ENCODE measurements around the gene ARMH1.
"Not testable (repeated sequence)": the region's sequence is repeated elsewhere in the genome, so short reads cannot be mapped to it uniquely, and the experiment has no call there.

The ARMH1 gene

DNA sequence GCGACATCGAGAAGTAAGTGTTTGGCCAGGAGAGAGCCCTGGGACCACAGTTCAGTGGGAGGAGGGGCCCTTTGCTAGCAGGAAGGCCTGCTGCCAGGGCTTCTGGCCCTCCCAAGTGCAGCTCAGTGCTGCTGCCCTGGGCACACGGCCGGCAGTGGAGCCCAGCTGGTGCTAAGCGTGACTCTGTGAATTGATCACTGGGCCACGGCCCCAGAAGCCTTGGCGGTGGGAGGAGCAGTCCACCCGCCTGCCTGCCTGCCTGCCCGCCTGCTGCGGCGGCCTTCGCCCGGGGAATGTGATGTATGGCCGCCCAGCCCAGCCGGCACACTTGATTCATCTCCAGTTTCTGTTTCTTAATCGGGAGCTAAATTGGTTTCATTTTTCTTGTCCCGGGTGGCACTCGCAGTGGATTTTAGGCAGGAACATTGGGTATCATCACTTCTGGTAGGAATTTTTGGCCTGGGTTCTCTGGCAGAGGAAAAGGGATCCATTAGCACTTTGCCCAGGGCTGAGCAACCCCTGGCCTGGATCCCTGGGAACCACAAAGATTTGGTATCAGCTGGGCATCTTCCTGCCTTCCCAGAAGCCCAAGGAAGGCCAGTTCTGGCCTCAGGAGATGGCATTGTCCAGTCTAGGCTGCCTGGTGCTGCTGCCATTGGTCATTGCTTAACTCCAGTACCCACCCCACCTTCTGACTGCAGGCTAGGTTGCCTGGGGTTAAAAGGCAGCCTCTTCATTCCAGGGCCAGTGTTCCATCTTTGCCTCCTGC, 28.9 kb upstream of the ARMH1 start:
- no peak for DNase-seq

DNA sequence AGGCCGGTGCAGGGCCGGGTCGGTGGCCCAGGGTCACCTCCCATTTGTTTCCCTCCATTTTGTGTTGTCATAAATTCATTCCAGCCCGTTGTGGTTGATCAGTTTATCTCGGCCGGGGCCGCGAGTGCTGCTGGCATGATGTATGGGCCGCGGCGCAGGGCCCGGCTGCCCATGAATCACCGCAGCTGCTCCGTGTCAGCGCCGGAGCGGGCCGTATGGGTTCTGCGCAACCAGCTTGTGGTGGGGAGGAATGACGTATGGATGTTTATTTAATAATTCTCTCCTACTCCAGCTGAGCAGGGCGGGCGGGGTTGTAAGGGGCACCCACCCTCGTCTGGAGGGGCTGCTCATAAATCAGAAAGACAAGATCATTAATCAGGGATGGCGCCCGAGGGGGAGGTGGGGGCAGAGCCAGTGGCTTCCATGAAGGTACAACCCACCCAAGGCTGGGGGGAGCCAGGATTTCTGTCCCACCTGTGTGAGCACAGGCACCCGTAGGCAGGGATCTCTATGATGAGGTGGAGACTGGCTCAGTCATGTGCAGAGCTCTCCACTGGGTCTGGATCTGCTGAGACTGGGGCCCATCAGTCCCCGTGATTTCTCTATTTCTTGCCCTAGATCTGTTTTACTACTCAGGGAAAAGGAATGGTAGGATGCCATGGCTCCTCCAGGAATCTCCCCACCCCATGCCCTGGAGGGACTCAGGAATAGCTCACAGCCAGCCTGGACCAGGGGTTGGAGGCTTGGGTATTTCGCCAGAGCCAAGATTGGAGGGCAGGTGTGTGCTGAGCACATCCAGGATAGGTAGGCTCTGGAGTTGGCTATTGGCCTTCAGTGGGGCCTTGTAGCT, 28.0 kb upstream of the ARMH1 start:
- DNase-seq = no peak

DNA sequence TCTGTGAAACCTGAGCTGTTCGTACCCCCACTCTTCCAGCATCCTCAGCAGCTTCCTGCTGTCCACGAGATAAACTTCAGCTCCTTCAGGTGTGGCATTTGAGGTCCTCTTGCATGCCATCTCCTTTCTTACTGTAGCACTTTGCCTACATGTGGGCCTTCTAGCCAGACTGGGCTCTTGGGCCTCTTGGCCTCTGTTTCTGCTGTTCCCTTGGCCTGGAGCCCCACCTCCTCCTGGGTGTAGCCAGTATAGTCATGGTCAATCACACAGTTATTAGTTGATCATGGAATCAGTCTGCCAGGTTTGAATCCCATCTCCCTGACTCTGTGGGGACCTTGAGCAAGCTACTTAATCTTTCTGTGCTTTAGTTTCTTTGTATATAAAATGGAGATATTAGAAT, 26.6 kb upstream of the ARMH1 start:
- DNase-seq = no peak

DNA sequence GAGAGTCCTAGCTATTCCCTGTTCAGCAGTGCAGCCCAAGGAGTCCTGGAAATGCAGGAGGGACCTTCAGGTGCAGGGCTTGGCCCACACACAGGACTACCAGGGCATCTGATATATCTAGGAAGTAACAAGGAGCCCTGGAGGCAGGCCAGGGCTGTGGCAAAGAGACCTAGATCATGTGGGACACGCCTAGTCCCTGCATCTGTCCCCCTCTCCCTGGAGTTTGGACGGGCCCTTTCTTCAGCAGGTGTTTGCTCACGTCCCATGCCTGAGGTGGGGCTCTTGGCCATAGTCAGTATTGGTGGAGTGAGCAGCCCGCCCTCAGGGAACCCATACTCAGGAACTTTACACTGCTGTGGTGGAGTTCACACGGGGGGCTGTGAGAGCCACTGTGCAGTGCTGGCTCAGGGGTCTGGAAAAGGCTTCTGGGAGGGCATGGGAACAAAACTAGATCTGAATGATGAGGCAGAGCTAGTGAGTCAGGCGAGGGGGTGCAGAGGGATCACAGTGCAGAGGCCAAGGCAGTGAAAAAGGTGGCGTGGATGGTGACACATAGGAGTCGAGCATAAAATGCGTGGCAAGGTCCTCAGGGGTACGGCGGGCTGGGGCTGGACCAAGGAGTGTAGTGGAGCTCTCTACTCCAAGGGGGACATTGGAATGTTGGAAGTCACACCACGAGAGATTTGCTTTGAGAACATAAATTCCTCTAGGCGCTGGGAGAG, 25.8 kb upstream of the ARMH1 start:
- no peak for DNase-seq

DNA sequence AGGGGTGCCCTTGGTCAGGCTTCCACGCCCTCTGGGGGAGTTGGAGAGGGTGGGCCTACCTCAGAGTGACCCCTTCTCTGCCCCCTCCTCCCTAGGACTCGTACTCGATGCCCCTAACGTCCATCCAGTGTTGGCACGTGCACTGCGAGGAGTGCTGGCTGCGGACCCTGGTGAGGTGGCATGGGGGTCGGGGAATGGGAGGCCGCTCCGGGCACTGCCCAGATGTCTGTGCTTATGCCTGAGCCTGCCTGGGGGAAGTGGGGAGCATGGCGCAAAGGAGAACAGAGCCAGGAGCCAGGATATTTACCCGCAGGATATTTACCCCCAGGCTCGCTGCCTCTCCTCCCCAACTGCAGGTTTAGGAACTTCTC, 24.7 kb upstream of the ARMH1 start:
- no peak for DNase-seq

DNA sequence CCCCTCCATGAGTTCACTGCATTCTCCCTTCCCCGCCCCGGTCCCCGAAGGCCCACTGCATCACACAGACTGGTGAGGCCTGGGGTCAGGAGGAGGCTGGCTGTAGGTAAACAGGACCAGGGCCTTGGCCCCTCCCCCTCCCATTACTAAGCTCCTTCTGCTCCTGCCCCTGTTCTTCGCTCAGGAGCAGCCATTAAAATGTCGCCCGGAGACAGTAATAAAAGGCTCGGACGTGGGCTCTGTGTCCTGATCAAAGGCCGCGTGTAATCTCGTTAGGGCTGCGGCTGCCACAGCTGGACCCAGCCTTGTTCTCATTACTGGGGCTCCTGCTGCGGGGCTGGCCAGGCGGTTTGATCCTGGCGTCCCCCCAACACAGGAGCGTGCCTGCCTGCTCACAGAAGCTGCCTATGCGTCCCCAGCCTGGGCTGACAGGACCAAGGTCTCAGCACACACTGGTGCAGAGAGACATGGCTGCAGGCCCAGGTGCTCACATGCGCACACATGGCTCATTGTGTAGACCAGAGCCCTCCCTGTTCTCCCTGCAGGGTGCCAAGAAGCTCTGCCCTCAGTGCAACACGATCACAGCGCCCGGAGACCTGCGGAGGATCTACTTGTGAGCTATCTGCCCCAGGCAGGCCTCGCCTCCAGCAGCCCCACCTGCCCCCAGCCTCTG, 24.2 kb upstream of the ARMH1 start:
- no peak for DNase-seq

DNA sequence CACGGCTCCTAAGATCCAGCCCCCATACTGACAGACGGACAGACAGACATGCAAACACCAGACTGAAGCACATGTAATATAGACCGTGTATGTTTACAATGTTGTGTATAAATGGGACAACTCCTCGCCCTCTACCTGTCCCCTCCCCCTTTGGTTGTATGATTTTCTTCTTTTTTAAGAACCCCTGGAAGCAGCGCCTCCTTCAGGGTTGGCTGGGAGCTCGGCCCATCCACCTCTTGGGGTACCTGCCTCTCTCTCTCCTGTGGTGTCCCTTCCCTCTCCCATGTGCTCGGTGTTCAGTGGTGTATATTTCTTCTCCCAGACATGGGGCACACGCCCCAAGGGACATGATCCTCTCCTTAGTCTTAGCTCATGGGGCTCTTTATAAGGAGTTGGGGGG, 23.4 kb upstream of the ARMH1 start:
- DNase-seq = no peak

DNA sequence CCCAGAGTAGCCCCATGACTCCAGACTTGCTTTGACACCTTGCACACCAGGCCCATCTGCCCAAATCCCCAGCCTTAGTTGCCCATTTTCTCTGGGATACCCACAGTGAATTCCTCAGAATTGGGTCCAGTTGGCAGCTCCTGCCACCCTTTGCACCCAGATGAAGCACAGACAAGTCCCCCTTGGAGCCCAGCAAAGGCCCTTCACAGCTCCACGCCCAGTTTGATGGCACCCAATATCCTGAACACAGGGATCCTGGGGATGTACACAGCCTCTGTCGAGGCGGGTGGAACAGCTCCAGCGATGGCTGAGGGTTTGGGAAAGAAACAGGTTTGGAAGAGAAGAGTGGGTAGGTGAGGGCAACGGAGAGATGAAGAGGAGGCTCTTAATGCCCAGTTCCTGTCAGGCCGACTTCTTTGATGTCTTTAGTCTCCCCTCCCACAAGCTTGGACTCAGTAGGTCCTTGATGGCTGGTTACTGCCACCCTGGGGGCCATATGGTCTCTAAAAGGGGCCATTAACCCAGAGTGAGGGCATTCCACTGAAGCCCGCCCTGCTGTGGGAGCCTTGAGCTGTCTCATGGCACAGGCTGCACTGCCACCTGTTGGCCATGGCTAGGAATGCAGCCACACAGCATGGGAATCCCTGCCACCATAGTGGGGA, 21.9 kb upstream of the ARMH1 start:
- DNase-seq = peak; percentile 74 to 75

DNA sequence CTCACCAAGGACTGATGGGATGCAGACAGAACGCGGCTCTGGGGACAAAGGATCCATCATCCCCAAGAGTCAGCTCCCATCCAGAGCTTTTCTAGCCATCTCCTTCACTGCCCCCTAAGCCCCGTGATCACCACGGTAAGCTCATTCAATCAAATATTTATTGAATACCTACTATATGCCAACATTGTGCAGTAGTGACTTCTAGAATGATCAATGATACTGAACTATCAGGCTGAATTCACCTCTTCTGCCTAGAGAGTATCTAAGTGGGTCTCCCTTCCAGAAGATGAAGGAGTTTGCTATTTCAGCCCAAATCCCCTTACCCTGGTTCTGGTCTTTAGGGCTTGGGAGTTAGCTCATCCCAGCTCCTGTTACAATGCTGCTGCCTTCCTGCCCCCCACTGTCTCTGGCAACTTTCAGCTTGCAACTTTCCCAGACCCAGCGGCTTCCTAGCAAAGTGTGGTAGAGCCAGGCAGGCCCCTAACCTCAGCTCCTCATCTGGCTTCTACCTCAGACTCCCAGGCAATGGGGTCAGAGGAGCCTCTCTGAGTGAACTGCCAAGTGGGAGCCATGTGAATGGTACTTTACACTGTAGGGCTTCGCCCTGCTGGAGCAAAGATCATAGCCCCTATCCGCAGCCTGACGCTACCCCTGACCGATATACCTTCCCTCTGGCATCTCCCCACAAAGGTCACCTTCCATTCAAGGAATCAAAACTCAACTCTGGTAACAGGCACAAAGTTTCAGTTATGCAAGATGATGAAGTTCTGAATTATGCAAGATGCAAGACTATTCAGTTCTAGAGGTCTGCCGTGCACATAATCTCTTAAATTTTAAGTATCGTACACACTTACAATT, 21.2 kb upstream of the ARMH1 start:
- DNase-seq = no peak

DNA sequence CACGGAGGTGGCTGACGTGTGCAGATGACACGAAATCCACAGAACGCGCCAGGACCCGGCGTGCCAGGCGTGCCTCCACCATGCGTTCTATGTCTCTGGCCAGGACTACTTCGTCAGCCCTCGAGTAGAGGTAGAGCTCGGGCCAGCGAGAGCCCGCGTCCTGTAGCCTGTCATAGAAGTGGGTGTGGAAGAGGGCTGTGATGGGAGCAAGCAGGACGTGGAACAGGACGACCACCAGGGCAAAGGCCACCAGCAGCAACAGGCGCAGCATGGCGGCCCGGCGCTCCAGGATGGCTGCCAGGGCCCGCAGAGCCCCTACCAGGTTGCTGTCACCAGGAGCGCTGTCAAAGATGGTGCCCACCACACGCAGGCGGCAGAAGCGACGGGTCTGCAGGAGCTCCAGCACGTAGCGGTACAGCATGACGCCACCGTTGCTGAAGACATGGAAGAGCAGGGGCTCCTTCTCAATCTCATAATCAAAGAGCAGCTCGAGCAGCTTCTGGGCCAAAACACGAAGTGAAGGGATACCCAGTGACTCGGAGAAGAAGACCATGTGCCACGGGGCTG, 19.8 kb upstream of the ARMH1 start:
- DNase-seq = no peak

DNA sequence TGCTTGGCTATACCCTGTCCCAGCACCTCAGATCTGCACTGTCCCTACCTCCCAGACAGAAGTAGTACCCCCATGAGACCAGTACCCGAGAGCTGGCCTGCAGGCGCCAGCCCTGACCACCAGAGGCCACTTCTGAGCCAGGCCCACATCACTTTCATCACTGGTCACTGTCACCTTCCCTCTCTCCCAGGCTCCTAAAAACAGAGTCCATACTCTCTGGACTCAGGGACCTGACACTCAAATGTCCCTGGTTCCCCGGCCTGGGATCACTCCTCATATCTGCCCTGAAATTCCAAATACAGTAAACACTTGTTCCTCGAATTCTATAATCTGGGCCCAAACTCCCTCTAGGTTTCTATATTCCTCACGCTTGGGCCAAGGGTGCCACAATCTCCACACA, 18.9 kb upstream of the ARMH1 start:
- DNase-seq = no peak

DNA sequence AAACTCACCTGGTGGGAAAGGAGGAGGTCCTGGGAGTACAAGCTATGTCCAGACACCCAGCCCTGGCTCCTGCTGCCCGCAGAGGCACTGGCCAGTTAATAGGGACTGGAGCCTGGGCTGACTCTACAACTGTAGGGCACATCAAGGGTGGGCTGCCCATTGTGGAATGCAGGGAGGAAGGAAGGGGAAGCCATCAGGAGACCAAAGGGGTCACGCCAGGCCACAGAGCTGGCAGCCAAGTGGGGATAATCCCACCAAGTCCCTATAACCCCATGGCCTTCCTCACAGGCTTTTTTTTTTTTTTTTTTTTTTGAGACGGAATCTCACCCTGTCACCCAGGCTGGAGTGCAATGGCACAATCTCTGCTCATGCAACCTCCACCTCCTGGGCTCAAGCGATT, 14.9 kb upstream of the ARMH1 start:
- DNase-seq = no peak

DNA sequence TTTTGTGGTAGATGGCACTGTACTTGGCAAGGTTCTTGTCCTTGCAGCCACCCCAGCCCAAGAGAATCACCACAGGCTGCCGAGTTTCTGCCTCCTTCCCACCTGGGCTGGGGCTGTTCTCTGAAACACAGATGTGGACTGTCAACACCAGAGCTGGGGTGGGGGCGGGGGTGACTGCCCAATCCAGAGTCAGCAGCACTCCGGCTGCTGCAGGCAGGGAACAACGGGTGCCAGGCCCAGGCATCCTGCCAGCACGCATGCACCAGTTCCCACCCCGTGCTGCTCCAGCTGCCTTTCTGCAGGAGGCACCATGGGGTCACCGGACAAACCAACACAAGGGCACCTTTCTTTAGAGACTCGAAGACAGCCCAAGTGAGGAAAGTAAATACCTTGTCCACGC, 14.3 kb upstream of the ARMH1 start:
- DNase-seq = no peak

DNA sequence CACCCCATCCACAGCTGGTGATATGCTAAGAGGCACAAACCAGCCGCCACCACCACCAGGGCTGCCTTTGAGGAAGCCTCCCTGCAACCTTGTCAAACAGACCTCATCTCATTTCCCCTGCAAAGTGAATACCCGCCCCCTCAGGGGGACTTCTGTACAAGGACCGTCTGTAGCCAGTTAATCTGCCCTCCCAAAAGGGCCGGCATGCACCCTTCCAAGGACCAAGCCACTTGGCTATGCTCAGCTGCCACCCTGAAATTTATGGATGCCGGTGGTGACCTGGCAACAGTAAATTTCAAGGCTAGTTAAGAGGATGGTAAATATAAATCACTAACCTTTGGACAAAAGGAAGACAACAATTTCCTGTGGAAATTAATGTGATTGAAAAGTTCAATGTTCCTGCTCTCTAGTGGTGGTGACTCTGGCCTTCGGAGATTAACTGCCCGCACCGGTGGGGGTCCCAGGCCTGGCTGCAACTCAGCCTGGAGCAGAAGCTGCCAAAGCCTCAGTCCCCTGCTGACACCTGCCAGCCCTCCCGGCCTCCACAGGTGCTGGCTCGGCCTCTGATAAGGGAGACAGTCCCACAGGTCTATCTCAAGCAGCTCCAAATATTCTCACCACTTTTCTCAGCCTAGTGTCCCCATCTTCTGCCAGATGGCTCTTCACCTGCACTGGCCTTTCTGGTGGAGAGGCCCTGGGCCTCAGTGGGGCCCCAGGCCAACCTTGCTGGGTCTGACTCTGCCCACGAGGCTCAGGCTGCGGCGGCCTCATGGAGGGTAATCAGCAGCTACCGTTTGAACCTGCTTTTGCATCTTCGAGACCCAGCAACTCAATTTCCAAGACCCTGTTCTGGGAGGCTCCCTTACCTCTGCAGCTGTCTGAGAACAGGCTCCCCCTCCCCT, 12.5 kb upstream of the ARMH1 start:
- DNase-seq = no peak

DNA sequence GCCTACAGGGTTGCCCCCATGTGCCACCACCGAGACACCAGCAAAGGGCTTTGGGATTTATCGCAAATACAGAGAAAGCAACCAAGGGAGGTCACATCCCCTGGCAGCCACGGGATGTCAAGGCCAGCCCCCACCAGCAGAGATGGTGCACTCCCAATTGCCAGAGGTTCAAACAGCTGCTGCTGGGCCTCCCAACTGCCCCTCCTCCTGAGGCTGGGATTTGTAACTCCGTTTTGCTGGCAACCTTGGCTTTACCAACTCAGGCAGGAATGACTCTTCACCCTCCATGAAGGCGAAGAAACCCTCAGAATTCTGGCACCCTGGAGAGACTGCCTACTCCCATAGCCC, 11.9 kb upstream of the ARMH1 start:
- DNase-seq = no peak

DNA sequence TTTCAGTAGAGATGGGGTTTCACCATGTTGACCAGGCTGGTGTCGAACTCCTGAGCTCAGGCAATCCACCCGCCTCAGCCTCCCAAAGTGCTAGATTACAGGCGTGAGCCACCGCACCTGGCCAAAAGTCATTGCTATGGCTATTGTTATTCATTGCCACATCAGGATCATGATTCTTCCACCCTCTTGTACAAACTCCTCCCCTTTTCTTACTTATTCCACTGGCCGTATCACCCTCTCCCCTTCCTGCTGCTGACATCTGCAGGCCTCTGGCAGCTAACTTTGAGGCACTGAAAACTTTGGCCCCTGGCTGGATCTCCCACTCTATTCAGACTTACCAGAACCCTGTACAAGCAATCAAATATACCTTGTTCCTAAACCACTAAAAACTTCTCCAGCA, 11.1 kb upstream of the ARMH1 start:
- no peak for DNase-seq

DNA sequence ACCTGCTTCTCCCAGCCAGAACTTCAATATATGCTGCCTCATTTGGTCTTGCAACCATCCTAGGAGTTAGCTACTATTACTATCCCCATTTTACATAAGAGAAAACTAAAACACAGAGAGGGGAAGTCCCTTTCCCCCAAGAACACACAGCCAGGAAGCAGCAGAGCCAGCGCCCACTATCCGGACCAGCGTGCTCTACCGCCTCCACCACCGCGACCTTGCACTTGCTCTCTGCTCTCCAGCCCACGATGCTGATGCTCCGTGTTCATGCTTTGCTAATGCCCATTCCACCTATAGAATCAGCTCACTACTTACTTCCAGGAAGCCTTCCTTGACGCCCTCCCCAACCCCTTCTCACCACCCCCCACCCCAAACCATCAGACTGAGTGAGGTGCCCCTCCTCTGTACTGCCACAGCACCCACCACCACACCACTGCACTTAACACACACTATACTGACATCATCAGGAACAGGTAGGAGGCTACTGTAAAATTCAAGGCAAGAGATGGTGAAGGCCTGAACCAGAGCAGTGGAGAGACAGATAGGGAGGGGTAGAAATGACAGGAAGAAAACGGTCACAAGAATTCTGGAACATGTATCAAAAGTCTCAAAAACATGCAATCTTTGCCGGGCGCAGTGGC, 9.7 kb upstream of the ARMH1 start:
- DNase-seq = peak; percentile 23 to 28

DNA sequence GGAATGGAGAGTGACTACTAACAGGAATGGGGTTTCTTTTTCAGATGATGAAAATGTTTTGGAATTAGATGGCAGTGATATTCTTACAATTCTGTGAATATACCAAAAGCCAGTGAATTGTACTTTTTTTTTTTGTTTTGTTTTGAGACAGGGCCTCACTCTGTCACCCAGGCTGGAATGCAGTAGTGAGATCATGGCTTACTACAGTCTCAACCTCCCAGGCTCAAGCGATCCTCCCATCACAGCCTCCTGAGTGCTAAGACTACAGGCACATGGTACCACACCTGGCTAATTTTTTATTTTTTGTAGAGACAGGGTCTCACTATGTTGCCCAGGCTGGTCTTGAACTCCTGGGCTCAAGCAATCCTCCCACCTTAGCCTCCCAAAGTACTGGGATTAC, 7.8 kb upstream of the ARMH1 start:
- not testable (repeated sequence) for DNase-seq

DNA sequence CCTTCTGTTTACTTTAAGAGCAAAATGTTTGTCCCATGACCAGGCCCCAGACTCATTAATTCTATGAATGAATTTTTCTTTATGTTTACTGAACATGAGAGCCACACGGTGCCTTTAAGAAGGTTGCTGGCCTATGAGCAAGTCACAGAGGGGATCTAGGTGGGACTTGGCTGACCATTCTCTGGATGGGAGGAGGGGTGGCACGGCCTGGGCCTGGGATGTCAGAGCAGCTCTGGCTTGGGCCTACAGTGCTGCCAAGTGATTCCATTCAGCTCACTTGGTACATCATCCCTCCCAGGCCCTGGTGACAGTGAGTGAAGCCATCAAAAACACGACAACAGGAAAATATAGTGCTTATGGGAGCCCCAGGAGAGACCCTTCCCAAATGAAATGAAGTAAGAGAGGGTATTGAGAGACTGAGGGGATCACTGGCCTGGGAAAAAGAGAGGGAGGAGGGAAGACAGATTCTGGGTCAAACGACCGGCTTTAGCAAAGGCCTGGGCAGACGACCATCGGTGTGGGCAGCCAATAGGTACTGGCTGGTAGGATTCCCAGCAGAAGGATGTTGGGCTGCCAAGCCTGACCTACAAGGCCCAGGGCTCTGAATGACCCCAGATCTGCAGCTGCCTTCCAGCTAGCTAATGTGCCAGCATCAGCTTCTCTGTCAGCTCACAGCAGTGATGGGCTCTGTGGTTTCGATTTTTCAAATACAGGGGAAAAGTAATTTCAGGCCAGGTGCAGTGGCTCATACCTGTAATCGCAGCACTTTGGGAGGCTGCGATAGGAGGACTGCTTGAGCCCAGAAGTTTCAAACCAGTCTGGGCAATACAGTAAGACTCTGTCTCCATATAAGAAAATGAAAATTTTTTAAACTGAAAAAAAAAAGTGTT, 3.5 kb upstream of the ARMH1 start:
- DNase-seq = no peak
